WTC11 (cell line): ENCODE results near the gene CHRNA5. TPM values are rescaled to one million over a fixed set of nuclear protein-coding genes. Genes with fewer than 3 reads are reported as not detected.

Experiments used
- ATAC-seq: fragments of 200-7000 bp; cut with Tn5 transposase; 2 replicates; pipeline ENCODE4 v1.10.0; 2021; ENCODE audit warnings: mild to moderate bottlenecking, moderate library complexity
- CTCF ChIA-PET: fragments of 300-600 bp; sonication (Branson Sonifier 250); formaldehyde crosslinking; loops from one replicate; lab custom pipeline; 2021; ENCODE audit warnings: antibody characterized with exemption; lab: Charles Lee
- POLR2A ChIA-PET: fragments of 350-600 bp; sonication (Branson Sonifier 250); formaldehyde crosslinking; loops from one replicate; lab custom pipeline; 2021; ENCODE audit warnings: antibody characterized with exemption; lab: Charles Lee
- DNase-seq: peaks from one replicate; pipeline ENCODE4 v3.0.0; 2021; ENCODE audit warnings: low spot score
- H3K27ac Mint-ChIP-seq: 2 replicates; pipeline ENCODE4 v1.8.0; 2021; ENCODE audit warnings: mixed read lengths
- H3K27me3 Mint-ChIP-seq: 2 replicates; pipeline ENCODE4 v1.8.0; 2021; ENCODE audit warnings: low read depth, mild to moderate bottlenecking, moderate library complexity, mixed read lengths
- H3K36me3 Mint-ChIP-seq: 2 replicates; pipeline ENCODE4 v1.8.0; 2021; ENCODE audit warnings: mixed read lengths
- H3K4me1 Mint-ChIP-seq: 2 replicates; pipeline ENCODE4 v1.8.0; 2022; ENCODE audit warnings: mixed read lengths
- H3K4me3 Mint-ChIP-seq: 2 replicates; pipeline ENCODE4 v1.8.0; 2021; ENCODE audit warnings: mild to moderate bottlenecking, moderate library complexity, mixed read lengths
- H3K9me3 Mint-ChIP-seq: 2 replicates; pipeline ENCODE4 v1.8.0; 2021; ENCODE audit warnings: mixed read lengths
- CDX4 ChIP-seq: fragments of 250-450 bp; sonication (Bioruptor Pico); IDR thresholded peaks from 2 replicates; pipeline ENCODE4 v1.9.0; 2021; ENCODE audit warnings: moderate library complexity, mild to moderate bottlenecking, inconsistent platforms, borderline replicate concordance
- FOXJ3 ChIP-seq: sonication (generic); formaldehyde crosslinking; IDR thresholded peaks from 2 replicates; pipeline ENCODE4 v1.9.0; 2021; ENCODE audit warnings: missing genetic modification reagents, mild to moderate bottlenecking, borderline replicate concordance
- FOXP4 ChIP-seq: sonication (generic); formaldehyde crosslinking; IDR thresholded peaks from 2 replicates; pipeline ENCODE4 v1.8.0; 2022; ENCODE audit warnings: mild to moderate bottlenecking, missing genetic modification reagents
- HMGA2 ChIP-seq: fragments of 250-450 bp; sonication (Bioruptor Pico); IDR thresholded peaks from 2 replicates; pipeline ENCODE4 v1.4.0; 2021; ENCODE audit warnings: mild to moderate bottlenecking, moderate library complexity
- JAZF1 ChIP-seq: fragments of 250-450 bp; sonication (Bioruptor Pico); IDR thresholded peaks from 2 replicates; pipeline ENCODE4 v1.9.0; 2021; ENCODE audit warnings: moderate library complexity, mild to moderate bottlenecking, inconsistent platforms
- KAT7 ChIP-seq: sonication (generic); formaldehyde crosslinking; IDR thresholded peaks from 2 replicates; pipeline ENCODE4 v1.8.1; 2023; ENCODE audit warnings: missing genetic modification reagents, mild to moderate bottlenecking, borderline replicate concordance
- MAX ChIP-seq: sonication (generic); formaldehyde crosslinking; IDR thresholded peaks from 2 replicates; pipeline ENCODE4 v1.8.0; 2022; ENCODE audit warnings: mild to moderate bottlenecking, missing genetic modification reagents
- NR2C2 ChIP-seq: sonication (generic); formaldehyde crosslinking; IDR thresholded peaks from 2 replicates; pipeline ENCODE4 v1.8.0; 2022; ENCODE audit warnings: mild to moderate bottlenecking, missing genetic modification reagents
- ZNF263 ChIP-seq: sonication (generic); formaldehyde crosslinking; IDR thresholded peaks from 2 replicates; pipeline ENCODE4 v1.8.1; 2022; ENCODE audit warnings: low read depth, mild to moderate bottlenecking, moderate library complexity, missing genetic modification reagents
- ZNF396 ChIP-seq: fragments of 250-450 bp; sonication (Bioruptor Pico); IDR thresholded peaks from 2 replicates; pipeline ENCODE4 v1.8.0; 2021; ENCODE audit warnings: mild to moderate bottlenecking, moderate library complexity, borderline replicate concordance
- ZSCAN18 ChIP-seq: fragments of 250-450 bp; sonication (Bioruptor Pico); IDR thresholded peaks from 2 replicates; pipeline ENCODE4 v2.1.2; 2022; ENCODE audit warnings: mild to moderate bottlenecking, moderate library complexity
- total RNA-seq: library from RNA; stranded (reverse); gene quantifications from 3 replicates; pipeline ENCODE4 v1.2.3, GENCODE V29; 2021
- TF ChIP-seq, protein P1 (sequence below): sonication (generic); formaldehyde crosslinking; IDR thresholded peaks from 2 replicates; pipeline ENCODE4 v1.8.1; 2023; ENCODE audit warnings: mild to moderate bottlenecking, missing genetic modification reagents, borderline replicate concordance
- TF ChIP-seq, protein P2 (sequence below): sonication (generic); formaldehyde crosslinking; IDR thresholded peaks from 2 replicates; pipeline ENCODE4 v1.8.0; 2022; ENCODE audit warnings: mild to moderate bottlenecking, missing genetic modification reagents
- TF ChIP-seq, protein P3 (sequence below): fragments of 250-450 bp; sonication (Bioruptor Pico); IDR thresholded peaks from 2 replicates; pipeline ENCODE4 v1.9.0; 2021; ENCODE audit warnings: mild to moderate bottlenecking, borderline replicate concordance
- TF ChIP-seq, protein P4 (sequence below): sonication (generic); formaldehyde crosslinking; IDR thresholded peaks from 2 replicates; pipeline ENCODE4 v1.8.0; 2022; ENCODE audit warnings: mild to moderate bottlenecking, missing genetic modification reagents

The CHRNA5 gene
- total RNA-seq, 1 experiment from 2014 or later, result 21.0 TPM

- Mint-ChIP-seq H3K9me3 (peaks cover 3% of the 10 kb centered on the region; the same call in 1 of the 2 replicates), H3K4me3 (no peak overlapping the region), H3K36me3 (peaks cover 19% of the 10 kb centered on the region), H3K27ac (no peak overlapping the region), H3K4me1 (no peaks in the 10 kb centered on the region), H3K27me3 (no peaks in the 10 kb centered on the region)
- ChIA-PET POLR2A (no interaction called here), CTCF (interaction anchor here (1.0 kb wide), 1 partner anchor 41 kb away, joined by 3 read pairs; no protein-coding TSS in a partner anchor)
- DNase-seq (no peak), ATAC-seq (no peak)
- TF ChIP-seq ZSCAN18 (CRISPR knock-in tag) (no peak), FOXP4 (CRISPR knock-in tag) (no peak), JAZF1 (no peak), KAT7 (no peak), FOXJ3 (CRISPR knock-in tag) (no peak)
Measured at GRCh38 chr15:78597583-78597982, 32.3 kb downstream of the CHRNA5 start.

GRCh38 chr15:78598348-78598747 is 33.0 kb downstream of the CHRNA5 start:
- Mint-ChIP-seq H3K9me3 (peaks cover 3% of the 10 kb centered on the region; the same call in 1 of the 2 replicates), H3K4me3 (no peak overlapping the region), H3K36me3 (peaks cover 15% of the 10 kb centered on the region), H3K27ac (no peak overlapping the region), H3K27me3 (no peaks in the 10 kb centered on the region), H3K4me1 (no peaks in the 10 kb centered on the region)
- ChIA-PET CTCF (interaction anchor here (0.6 to 0.7 kb wide), 2 partner anchors 18 to 24 kb away, joined by 3 to 5 read pairs; no protein-coding TSS in a partner anchor), POLR2A (no interaction called here)
- no peak for DNase-seq
- ATAC-seq, result no peak
- TF ChIP-seq ZNF263 (CRISPR knock-in tag) (no peak), NR2C2 (CRISPR knock-in tag) (no peak), CDX4 (no peak), HMGA2 (no peak), ZSCAN18 (CRISPR knock-in tag) (no peak), FOXJ3 (CRISPR knock-in tag) (no peak), ZNF396 (no peak), MAX (CRISPR knock-in tag) (no peak)
- TF ChIP-seq, protein P1, sequence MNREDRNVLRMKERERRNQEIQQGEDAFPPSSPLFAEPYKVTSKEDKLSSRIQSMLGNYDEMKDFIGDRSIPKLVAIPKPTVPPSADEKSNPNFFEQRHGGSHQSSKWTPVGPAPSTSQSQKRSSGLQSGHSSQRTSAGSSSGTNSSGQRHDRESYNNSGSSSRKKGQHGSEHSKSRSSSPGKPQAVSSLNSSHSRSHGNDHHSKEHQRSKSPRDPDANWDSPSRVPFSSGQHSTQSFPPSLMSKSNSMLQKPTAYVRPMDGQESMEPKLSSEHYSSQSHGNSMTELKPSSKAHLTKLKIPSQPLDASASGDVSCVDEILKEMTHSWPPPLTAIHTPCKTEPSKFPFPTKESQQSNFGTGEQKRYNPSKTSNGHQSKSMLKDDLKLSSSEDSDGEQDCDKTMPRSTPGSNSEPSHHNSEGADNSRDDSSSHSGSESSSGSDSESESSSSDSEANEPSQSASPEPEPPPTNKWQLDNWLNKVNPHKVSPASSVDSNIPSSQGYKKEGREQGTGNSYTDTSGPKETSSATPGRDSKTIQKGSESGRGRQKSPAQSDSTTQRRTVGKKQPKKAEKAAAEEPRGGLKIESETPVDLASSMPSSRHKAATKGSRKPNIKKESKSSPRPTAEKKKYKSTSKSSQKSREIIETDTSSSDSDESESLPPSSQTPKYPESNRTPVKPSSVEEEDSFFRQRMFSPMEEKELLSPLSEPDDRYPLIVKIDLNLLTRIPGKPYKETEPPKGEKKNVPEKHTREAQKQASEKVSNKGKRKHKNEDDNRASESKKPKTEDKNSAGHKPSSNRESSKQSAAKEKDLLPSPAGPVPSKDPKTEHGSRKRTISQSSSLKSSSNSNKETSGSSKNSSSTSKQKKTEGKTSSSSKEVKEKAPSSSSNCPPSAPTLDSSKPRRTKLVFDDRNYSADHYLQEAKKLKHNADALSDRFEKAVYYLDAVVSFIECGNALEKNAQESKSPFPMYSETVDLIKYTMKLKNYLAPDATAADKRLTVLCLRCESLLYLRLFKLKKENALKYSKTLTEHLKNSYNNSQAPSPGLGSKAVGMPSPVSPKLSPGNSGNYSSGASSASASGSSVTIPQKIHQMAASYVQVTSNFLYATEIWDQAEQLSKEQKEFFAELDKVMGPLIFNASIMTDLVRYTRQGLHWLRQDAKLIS (CRISPR knock-in tag), result no peak
- TF ChIP-seq, protein P2, sequence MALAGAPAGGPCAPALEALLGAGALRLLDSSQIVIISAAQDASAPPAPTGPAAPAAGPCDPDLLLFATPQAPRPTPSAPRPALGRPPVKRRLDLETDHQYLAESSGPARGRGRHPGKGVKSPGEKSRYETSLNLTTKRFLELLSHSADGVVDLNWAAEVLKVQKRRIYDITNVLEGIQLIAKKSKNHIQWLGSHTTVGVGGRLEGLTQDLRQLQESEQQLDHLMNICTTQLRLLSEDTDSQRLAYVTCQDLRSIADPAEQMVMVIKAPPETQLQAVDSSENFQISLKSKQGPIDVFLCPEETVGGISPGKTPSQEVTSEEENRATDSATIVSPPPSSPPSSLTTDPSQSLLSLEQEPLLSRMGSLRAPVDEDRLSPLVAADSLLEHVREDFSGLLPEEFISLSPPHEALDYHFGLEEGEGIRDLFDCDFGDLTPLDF (CRISPR knock-in tag), result no peak
- TF ChIP-seq, protein P3, sequence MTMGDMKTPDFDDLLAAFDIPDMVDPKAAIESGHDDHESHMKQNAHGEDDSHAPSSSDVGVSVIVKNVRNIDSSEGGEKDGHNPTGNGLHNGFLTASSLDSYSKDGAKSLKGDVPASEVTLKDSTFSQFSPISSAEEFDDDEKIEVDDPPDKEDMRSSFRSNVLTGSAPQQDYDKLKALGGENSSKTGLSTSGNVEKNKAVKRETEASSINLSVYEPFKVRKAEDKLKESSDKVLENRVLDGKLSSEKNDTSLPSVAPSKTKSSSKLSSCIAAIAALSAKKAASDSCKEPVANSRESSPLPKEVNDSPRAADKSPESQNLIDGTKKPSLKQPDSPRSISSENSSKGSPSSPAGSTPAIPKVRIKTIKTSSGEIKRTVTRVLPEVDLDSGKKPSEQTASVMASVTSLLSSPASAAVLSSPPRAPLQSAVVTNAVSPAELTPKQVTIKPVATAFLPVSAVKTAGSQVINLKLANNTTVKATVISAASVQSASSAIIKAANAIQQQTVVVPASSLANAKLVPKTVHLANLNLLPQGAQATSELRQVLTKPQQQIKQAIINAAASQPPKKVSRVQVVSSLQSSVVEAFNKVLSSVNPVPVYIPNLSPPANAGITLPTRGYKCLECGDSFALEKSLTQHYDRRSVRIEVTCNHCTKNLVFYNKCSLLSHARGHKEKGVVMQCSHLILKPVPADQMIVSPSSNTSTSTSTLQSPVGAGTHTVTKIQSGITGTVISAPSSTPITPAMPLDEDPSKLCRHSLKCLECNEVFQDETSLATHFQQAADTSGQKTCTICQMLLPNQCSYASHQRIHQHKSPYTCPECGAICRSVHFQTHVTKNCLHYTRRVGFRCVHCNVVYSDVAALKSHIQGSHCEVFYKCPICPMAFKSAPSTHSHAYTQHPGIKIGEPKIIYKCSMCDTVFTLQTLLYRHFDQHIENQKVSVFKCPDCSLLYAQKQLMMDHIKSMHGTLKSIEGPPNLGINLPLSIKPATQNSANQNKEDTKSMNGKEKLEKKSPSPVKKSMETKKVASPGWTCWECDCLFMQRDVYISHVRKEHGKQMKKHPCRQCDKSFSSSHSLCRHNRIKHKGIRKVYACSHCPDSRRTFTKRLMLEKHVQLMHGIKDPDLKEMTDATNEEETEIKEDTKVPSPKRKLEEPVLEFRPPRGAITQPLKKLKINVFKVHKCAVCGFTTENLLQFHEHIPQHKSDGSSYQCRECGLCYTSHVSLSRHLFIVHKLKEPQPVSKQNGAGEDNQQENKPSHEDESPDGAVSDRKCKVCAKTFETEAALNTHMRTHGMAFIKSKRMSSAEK (CRISPR knock-in tag), result no peak
- TF ChIP-seq, protein P4, sequence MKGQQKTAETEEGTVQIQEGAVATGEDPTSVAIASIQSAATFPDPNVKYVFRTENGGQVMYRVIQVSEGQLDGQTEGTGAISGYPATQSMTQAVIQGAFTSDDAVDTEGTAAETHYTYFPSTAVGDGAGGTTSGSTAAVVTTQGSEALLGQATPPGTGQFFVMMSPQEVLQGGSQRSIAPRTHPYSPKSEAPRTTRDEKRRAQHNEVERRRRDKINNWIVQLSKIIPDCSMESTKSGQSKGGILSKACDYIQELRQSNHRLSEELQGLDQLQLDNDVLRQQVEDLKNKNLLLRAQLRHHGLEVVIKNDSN (CRISPR knock-in tag), result no peak
